H4 (cell line): Measurements from ENCODE around the gene SLC35A3. TPM values are rescaled to one million over a fixed set of nuclear protein-coding genes. Genes with fewer than 3 reads are reported as not detected.
"Not testable (repeated sequence)": the region's sequence is repeated elsewhere in the genome, so short reads cannot be mapped to it uniquely, and the experiment has no call there.

Experiments used
- DNase-seq: peaks from one replicate; pipeline ENCODE4 v3.0.0-alpha.2; 2015; ENCODE audit warnings: low spot score
- total RNA-seq: library from RNA; depleted of rRNA; stranded (reverse); fragments of >200 nt; shearing (Covaris generic); gene quantifications from 2 replicates; pipeline ENCODE4 v1.2.3, GENCODE V29; 2014

SLC35A3 gene
- total RNA-seq, 1 experiment from 2014 or later, result 15.1 TPM

DNA sequence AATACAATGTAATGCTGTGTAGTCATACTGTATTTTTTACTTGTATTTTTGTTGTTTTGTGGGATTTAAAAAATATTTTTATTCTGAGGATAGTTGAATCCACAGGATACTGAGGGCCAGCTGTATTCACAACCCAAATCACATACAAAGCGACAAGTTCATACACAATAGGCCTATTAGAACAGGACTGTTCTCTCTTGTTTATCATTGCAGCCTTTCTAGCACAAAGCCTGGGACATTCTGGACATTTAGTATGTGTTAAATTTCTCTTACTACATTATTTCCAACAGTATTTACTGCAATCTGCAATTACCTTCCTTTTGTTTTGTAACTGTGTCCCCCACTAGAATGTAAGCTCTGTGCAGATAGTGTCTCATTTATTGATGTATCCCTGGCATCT is 65.4 kb downstream of the SLC35A3 start:
- DNase-seq, result no peak

- DNase-seq, result peak; percentile 6
Observed at GRCh38 chr1:100036718-100037655, 67.2 kb downstream of the SLC35A3 start.

DNA sequence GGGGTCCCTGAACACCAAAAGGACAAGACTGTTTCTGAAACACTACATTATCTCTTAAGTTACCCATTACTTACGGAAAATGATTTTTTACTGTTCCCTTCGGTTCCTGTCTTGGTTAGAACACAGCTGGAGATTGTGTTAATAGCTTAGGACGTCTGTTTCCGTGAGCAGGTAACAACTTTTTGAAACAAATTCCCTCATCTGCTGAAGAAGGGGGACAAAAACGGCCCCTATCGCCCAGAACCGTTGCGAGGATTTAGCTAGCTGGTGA is 67.8 kb downstream of the SLC35A3 start:
- no peak for DNase-seq

DNA sequence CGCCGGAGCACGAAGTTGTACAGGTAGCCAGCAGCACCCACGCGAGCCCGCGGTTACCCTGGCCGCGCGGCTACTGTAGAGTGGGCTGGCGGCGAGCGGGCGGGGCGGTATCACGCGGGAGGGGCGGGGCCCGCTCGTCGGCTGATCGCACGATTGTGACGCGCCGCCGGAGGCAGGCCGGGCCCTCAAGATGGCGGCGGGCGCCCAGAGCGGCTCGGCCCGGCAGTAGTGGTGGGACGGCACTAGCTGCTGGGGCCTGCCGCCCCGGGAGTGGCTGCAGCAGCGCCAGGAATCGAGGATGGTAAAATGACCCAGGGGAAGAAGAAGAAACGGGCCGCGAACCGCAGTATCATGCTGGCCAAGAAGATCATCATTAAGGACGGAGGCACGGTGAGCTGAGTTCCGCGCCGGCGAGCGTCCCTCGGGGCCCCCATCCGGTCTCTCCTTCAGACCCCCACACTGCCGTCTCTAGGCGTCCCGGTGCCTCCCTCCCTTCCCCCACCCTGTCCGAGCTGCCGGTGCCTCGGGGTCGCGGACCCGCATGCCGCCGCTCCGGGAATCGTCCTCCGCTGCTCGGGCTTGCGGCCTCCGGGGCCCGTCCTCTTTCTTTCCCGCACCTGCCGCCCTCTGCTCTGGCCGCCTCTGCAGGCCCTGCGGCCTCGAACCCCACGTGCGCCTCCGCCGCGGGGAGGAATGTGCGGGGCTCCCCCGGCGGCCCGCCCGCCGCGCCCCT is 68.3 kb downstream of the SLC35A3 start:
- peak; percentile 72 for DNase-seq

DNA sequence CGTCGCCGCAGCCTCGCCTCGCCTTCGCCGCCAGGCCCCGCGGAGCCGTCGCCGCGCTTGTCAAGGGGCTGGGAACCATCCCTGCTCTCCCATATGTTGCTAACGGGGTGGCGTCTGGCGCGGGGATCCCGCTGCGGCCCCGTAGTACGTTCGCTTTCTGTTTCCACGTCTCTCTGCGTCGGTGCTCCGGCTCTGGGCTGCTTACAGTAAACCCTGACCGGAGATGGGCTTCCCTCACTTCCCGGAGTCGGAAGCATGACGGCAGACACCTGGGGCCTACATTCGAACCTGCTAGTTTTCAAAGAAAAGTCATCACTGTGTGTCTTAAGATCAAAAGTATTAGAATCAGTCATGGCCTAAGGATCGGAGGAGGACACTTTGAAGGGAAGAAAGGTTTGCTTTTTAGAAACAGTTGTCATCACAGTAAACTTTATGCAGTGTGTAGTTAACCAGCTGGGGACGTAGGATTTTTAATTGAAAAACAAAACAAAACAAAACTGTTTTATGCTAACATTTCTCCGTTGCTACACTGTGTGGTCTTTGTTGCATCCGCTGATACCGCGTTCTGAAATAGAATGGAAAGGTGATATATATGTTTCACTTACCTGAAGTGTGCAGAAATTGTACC is 69.0 kb downstream of the SLC35A3 start:
- DNase-seq, result peak; percentile 26

DNA sequence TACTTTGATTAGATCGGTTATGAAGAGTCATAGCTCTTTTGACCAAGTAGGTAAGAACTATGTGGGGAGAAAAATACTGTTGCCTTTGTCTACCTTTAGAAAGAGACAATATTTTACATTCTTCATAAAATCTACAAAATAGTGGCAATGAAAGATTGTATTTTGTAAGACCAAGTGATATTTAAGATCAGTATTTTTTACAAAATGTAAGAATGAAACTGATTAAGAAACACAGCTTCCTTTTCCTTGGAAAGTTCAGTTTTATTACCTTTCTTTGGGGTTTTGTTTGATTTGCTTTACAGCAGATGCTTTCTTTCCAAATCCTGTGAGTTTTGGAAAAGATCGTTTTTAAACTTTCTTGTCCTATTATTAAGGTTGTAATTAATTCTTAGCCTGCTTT is 69.8 kb downstream of the SLC35A3 start:
- DNase-seq, result no peak

- no peak for DNase-seq
Observed at GRCh38 chr1:100045206-100045605, 75.4 kb downstream of the SLC35A3 start.

DNA sequence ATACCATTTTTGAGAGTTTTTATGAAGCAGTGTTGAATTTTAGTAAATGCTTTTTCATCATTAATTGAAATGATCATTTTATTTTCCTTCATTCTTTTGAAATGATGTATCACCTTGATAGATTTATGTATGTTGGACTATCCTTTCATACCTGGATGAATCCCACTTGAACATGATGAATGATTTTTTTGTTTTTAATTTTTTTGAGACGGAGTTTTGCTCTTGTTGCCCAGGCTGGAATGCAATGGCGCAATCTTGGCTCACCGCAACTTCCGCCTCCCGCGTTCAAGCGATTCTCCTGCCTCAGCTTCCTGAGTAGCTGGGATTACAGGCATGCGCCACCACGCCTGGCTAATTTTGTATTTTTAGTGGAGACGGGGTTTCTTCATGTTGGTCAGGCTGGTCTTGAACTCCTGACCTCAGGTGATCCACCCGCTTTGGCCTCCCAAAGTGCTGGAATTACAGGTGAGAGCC is 77.5 kb downstream of the SLC35A3 start:
- DNase-seq, result not testable (repeated sequence)

DNA sequence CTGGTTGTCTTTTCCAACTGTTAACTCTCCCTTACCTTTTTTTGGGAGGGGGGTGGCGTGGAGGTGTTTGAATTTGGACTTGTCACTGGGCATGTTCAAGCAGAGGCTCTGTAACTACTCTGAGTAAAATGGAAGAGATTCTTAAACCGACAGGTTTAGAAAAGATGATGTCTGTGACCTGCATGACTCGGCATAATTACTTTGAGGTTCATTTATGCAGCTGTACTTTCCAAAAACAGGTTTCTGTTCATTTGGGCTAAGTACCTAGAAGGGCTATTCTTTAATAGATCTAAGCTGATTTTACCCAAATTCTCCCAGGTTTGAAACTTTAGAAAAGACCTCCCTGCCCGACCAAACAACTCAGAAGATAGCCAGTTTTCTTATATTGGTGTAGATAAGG is 80.3 kb downstream of the SLC35A3 start:
- no peak for DNase-seq

GRCh38 chr1:100051401-100051800 is 81.6 kb downstream of the SLC35A3 start:
- no peak for DNase-seq

GRCh38 chr1:100051893-100052292 is 82.1 kb downstream of the SLC35A3 start:
- no peak for DNase-seq

GRCh38 chr1:100053119-100053518 is 83.3 kb downstream of the SLC35A3 start:
- no peak for DNase-seq

DNA sequence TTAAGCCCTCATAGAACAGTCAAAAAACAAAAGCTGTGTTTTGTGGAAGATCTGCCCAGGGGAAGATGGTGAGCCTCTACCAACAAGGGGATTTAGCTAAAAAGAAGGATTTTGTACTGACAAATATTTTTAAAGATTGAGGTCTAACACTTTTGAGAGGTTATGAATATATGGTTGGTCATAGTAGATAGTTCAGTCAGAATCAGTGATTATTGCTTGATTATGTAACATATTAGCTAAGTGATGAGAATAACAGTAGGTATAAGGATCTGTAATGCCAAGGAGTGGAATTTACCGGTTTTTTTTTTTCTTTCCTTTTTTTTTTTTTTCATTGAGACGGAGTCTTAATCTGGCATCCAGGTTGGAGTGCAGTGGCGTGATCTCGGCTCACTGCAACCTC is 83.9 kb downstream of the SLC35A3 start:
- no peak for DNase-seq

DNA sequence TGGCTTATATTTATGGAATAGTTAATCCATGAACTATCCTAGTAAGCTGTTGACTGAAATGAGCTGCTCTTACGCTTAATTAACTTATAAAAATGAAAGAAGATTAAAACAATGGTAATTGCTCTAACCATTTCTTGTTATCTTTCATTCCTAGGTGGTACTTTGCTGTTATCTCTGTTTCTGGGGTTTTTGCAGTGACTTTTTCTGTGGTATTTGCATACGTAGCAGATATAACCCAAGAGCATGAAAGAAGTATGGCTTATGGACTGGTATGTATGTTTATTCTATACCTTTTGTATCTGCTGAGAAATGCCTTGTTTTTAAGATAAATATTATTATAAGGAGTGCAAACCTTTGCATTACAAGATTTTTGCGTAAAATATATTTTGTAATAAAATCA is 91.9 kb downstream of the SLC35A3 start:
- DNase-seq, result no peak

DNA sequence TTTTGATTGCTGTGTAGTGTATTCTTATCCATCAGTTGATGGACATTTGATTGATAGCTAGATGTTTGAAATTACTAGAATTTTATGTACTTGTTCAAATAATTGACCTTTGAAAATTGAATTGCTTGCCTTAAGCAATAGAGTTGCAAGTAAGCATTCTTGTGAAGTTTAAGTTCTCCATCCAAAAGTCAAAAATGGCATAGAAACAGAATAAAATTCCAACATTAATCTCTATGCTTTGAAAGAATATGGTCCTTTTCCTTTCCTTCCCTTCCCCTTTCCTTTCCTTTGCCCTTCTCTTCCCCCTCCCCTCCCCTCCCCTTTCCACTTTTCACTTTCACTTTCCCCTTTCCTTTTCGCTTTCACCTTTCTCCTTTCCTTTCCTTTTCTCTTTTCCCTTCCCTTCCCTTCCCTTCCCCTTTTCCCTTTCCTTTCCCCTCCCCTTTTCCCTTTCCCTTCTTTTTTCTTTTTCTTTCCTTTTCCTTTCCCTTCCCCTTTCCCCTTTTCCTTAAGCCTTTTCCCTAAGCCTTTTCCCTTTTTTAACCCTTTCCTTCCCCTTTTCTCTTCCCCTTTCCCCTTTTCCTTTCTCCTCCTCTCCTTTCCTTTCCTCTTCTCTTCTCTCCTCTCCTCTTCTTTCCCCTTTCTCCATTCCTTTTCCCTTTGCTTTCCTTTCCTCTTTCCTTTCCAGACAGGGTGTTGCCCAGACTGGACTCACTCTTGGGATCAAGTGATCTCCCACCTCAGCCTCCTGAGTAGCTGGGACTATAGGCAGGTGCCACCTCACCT is 95.6 kb downstream of the SLC35A3 start:
- DNase-seq, result peak; percentile 5

DNA sequence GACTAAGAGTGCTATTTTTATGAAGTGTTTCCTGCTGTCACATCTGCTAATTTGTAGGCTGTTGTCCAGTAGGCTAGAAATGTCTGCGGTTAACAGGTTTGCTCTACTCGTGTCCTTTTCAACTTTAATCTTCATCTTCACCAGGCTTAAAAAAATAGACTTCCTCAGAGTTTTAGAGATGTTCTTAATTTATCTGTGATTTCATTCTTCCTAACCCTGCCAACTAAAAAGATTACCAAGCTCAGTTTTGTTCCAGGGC is 96.1 kb downstream of the SLC35A3 start:
- no peak for DNase-seq

DNA sequence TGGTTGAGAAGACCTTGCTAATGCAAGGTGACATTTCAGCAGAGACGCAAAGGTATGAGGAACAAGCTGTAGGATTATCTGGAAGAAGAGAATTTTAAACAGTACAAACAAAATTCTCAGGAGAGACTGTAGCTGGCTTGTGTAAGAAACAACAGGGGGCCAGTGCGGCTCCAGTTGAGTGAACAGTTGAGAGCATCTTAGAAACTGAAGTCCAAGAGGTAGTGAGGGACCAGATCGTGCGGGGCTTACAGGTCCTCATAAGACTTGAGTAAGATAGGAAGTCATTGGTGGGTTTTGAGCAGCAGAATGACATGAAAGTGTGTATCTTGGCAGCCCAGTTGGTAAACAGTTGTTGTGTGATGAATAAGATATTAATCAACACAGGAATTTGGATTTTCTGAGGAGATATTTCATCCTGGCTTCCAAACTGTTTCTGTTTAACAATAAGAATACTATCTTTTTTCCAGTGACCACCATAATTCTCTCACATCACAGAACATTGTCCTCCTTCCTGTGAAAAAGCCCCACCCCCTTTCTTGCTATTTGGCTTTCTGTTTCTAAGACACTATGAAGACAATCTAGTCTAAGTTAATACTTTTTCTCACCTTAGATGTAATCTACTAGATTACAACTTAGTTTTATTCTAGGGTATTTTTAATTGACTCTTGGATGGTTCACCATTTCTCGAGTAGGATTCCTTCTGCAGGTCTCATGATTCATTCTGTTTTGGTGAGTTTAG is 100.6 kb downstream of the SLC35A3 start:
- no peak for DNase-seq

- no peak for DNase-seq
Observed at GRCh38 chr1:100073531-100073930, 103.7 kb downstream of the SLC35A3 start.

DNA sequence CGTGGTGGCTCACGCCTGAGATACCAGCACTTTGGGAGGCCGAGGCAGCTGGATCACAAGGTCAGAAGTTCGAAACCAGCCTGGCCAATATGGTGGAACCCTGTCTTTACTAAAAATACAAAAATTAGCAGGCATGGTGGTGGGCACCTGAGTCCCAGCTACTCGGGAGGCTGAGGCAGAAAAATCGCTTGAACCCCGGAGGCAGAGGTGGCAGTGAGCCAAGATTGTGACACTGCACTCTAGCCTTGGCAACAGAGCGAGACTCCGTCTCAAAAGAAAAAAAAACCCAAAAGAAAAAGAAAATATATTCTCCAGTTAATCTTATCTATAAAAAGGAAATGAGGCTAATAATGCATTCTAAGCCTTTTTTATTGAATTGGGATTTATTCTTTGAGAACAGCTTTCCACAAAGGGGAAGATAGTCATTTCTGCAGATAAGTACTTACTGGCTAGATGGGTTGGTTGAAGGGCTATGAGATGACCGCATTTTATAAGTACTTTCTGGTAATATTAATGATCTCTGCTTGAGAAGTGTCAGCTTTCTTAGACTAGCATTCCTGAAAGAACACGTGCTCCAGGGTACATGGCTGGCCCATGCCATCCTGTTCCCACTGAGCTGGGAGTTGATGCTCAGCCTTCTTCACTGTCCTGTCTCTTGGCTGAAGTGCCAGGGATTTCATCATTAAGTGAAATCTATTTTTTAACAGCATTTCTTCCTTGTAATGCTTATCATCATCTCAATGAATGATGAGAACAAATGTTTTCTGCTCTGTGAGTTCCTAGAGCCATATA is 105.0 kb downstream of the SLC35A3 start:
- DNase-seq, result no peak

- no peak for DNase-seq
Observed at GRCh38 chr1:100075773-100076172, 106.0 kb downstream of the SLC35A3 start.

DNA sequence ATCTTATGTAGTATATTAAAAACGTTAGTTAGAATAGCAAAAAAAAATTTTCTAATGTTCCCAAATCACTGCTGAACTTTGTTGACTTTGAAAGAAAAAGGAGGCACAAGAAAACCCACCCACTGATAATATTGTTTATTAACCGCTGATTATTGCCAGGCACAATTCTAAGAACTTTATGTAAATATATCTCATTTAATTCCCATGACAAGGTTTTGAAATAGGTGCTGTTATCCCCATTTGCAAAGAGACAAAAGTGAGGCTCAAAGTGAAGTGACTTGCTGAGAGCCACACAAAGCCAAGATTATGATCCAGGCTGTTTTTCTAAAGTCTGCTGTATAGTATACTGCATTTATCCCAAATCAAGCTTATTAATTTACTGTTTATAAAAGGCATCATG is 106.5 kb downstream of the SLC35A3 start:
- DNase-seq, result no peak
